Activated CD8-positive, alpha-beta memory T cell treated with anti-CD3 and anti-CD28 coated beads, Interleukin-2, amount 50 U/mL, for 24 hours (primary cell): ENCODE data around the gene TMEM52.
A peak's percentile ranks its signal among the peaks of the same experiment; 100 is the strongest.

Source experiments
- DNase-seq: peaks from one replicate; pipeline ENCODE4 v3.0.0-alpha.2; 2020; ENCODE audit errors: extremely low read depth

The TMEM52 gene

DNA sequence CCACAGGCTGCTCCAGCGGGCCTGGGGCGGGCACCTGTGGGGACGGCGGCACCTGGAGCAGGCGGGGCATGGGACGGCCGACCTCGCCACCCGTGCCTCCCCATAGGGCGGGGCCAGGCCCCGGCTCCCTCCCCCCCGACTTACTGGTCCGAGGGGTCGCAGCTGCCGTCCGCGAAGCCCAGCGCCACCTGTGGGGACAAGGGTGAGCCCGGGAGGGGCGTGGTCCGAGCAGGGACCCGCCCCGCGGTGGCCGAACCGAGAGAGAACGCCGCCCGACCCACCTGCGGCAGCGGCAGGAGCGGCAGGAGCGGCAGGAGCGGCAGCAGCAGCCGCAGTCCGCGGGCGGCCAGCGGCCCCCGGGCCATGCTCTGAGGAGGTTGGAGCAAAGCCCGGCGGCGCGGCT, at the start of gene TMEM52:
Gene TMEM52 (minus strand): TSS at position 379 of the 403 bp plus-strand sequence. CDS start 14 bp downstream, at position 365.
- no peak for DNase-seq

- no peak for DNase-seq
Observed at GRCh38 chr1:1967879-1968278, 48.8 kb upstream of the TMEM52 start.

- DNase-seq = no peak
Observed at GRCh38 chr1:1967151-1967550, 48.1 kb upstream of the TMEM52 start.

DNA sequence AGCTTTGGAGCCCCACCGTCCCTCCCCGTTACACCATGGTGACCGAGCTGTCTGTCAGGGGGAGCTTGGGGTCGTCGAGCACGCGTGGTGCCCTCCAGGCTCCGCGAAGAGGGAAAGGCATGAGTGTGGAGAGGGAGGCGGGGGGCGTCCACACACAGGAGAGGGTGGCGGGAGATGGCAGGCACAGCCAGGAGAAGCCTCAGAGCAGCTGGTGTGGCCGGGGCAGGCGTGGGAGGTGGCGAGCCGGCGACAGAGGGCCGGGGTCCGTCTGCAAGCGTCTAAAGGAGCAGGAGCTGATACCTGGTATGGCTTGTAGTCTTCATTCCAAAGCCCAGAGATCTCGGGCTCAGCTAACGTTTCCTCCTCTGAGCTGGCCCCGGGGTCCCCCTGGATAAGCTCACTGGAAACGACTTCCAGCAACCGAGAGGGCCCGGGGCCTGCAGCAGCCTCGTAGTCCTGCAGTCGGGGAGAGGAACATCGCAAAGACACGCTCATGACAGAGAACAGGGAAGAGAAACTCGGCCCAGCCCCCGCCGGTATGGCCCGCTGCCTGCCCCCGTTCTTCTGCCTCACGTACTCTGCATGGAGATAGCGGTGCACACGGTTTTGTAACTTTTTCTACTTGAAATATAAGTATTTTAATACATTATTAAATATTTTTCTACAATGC, 47.1 kb upstream of the TMEM52 start:
- no peak for DNase-seq

- DNase-seq = no peak
Observed at GRCh38 chr1:1965546-1965945, 46.5 kb upstream of the TMEM52 start.

DNA sequence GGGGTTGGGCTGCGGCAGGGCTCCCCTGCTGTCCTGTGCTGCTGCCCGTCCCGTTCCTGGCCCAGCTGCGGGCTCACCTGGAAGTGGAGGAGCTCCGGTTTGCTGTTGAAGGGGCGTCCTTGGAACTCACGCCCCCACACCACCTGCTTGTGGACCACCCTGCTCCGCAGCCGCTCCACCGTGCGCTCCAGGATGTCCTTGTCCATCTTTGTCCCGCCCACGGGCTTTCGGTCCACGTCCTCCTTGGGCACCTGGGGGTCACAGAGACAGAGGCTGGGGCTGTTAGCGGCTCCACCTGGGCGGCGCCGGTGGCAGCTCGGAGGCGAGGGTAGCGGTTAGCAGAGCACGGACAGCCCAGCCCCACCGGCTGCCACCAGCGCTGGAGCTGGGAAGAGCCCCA, 45.7 kb upstream of the TMEM52 start:
- DNase-seq = no peak

DNA sequence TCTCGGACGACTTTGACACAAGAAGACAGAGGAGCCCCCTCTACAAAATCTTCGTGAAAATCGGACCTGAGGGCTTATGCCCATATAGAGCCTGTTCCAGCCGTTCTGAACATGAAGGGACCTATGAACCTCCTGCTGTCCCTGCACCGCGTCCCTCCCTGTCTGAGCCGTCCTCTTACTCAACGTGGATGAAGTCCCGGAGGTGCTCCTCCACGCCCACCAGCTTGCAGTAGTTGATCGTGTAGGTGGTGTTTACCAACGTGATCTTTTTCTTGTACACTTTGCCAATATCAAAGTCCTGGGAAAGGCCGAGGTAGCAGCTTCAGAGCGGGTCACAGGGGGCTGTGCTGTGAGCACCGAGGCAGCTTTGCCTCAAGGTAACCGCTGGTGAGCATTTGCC, 44.5 kb upstream of the TMEM52 start:
- no peak for DNase-seq

DNA sequence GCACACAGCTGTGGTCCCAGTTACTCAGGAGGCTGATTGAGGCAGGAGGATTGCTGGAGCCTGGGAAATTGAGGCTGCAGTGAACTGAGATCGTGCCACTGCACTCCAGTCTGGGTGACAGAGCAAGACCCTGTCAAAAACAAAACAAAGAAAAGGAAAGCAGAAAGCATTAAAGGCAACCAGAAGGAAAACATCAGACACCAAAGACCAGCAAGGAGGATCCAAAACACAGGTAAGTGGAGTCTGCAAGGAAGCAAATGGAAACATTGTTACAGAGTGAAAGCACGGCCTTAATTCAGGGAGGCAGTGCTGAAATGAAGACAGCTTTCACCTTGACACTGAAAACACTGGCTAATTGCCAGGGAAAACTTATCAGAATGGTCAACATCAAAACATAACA, 43.7 kb upstream of the TMEM52 start:
- DNase-seq = no peak

- DNase-seq = no peak
Observed at GRCh38 chr1:1960480-1961196, 41.6 kb upstream of the TMEM52 start.

- peak; percentile 39 for DNase-seq
Observed at GRCh38 chr1:1959840-1960479, 40.9 kb upstream of the TMEM52 start.

- no peak for DNase-seq
Observed at GRCh38 chr1:1959459-1959839, 40.4 kb upstream of the TMEM52 start.

DNA sequence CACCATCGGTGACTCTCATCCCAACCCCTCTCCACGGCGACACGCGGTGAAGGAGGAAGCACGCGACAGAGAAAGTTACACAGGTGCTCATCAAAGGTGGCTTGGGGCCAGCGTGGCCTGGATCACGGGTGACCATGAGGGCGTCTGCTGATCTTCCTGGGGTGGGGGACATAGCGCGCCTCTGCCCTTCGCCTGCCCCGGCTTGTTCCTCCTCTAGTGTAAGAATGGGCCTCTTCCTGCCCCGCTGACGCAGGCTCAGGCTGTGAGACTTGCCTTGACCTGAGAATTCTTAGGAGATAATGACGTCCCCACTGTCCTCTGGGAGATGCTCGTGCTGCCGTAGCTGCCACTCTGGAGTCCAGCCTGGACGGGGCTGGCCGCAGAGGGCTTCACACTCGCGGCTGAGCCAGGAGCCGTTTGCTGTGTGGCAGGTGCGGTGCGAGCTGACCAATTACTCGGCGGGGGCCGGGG, 39.0 kb upstream of the TMEM52 start:
- no peak for DNase-seq

- DNase-seq = no peak
Observed at GRCh38 chr1:1957533-1957961, 38.5 kb upstream of the TMEM52 start.

- DNase-seq = no peak
Observed at GRCh38 chr1:1956586-1957532, 37.8 kb upstream of the TMEM52 start.

DNA sequence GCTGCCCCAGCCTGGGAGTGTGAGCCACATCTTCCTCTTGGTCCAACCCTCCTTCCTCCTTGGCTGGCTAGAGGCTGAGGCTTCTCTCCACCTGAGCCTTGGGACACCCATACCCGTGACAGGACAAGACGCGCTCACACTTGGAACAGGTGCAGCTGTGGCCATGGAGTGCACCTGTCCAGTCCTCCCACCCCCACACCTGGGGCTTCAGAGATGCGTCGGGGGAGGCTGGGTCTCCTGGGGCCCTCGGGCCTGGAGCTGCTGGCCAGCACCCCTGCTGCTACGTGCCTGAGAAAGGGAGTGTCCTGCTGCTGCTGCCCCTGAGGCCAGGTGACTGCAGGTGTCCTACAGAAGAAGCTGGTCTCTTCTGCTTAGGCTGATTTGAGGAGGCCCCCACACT, 37.0 kb upstream of the TMEM52 start:
- no peak for DNase-seq

DNA sequence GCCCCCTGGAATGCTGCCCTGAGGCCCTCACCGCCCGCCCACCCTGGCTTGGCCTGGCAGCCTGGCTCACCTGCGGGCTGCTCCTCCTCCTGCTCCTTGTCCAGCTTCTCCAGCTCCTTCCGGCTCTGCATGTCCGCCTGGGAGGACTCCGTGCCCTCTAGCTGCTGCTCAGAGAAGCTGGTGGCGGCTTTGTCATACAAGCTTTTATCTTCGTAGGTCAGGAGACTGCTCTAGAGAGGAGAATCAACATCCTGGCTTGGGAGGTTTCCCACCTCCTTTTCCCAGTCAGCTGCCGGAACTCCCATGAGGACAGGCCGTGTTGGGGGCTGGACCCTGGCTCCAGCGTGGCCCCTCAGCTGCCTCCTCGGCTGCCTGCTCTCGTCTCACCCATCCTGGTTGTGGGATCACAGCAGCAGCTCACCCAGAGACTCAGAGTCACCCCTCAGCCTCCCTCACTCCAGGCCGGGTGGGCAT, 36.6 kb upstream of the TMEM52 start:
- no peak for DNase-seq

DNA sequence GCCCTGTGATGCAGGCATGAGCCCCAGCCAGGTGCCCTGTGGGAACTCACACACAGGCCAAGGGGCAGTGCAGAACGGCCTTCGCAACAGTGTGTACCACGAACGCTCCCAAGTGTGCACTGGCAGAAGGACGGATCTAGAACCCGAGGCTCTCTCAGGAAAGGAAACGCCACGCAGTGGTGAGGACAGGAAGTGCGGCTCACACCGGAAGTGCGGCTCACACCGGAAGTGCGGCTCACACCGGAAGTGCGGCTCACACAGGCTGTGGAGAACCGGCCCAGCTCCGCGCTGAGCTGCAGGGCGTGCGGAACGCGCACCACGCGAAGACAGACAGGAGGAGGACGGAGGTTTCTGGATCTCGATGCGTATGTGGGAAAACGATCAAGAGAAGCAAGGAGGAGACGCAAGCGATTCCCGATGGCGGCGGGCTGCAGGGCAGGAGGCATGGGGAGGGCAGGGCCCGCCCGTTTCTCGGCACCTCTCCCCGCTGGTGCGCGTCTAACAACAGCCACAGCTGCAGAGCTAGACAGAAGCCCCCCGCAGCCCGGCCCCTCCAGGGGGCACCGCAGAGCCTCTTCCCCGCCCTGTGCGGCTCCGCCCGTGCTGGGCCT, 35.9 kb upstream of the TMEM52 start:
- no peak for DNase-seq

DNA sequence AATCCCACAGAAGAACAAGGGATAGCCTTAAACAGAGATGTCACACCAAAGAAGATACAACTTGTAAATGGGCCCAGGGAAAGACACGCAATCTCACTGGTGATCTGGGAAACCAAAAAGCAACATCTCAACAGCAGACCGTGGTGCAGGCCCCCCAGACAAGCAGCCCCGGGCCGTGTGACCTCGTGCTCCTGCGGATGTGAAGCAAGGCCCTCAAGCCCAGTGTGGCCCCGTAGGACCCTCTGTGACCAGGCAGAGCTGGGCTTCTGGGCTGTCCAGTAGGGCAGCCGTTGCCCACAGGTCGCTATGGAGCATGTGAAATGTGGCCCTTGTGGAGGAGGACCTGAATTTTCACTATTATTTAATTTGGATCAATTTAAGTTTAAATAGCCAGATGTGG, 34.9 kb upstream of the TMEM52 start:
- no peak for DNase-seq

GRCh38 chr1:1950940-1951339, 31.9 kb upstream of the TMEM52 start:
- no peak for DNase-seq

- DNase-seq = no peak
Observed at GRCh38 chr1:1948783-1949182, 29.7 kb upstream of the TMEM52 start.

DNA sequence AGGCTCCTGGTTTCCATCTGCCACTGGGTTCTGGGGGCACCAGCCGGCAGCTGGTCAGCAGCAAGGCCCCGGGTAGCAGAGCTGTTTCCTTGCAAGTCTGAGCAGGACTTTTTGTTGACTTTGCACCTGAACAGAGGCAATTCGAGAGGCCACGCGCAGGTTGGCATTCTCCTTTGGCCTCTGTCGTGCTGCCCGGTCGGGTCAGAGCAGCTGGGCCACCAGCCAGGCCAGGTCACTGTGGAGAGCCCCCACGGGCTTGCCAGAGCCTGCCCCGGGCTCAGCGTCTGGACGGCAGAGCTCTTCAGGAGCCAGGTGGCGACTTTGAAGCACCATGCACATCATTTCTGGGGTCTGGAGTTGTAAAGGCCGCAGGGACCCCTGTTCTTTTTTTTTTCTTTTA, 28.4 kb upstream of the TMEM52 start:
- DNase-seq = no peak
